CD14-positive monocyte (primary cell): ENCODE results near the gene MBD5. TPM values are rescaled to one million over a fixed set of nuclear protein-coding genes. Genes with fewer than 3 reads are reported as not detected.

Experiments used
- DNase-seq, 3 donors: peaks; one replicate each; pipeline ENCODE4 v3.0.0-alpha.2; 2011 to 2022
- H2AFZ ChIP-seq: 2 replicates; pipeline ENCODE4 v1.6.0; 2012; ENCODE audit warnings: mild to moderate bottlenecking, low read depth, low read length, inconsistent platforms; ENCODE audit not compliant: insufficient read depth, poor library complexity, severe bottlenecking
- H3K27ac ChIP-seq, 2 donors: 1 replicate in 1 of 2; 2 replicates in 1 of 2; pipeline ENCODE4 v1.5.1; 2012 to 2013; ENCODE audit warnings: low read length in 2 of 2, control low read depth in 1 of 2, inconsistent platforms in 1 of 2, low read depth in 1 of 2, mild to moderate bottlenecking in 1 of 2
- H3K27me3 ChIP-seq, 2 donors: one replicate each; pipeline versions ENCODE4 v1.6.0 to v1.6.1; 2011 to 2013; ENCODE audit warnings: low read length in 2 of 2; ENCODE audit not compliant: control insufficient read depth in 2 of 2, insufficient read depth in 2 of 2
- H3K36me3 ChIP-seq, 2 donors: replicated peaks in 1 of 2; 1 replicate in 1 of 2; 2 replicates in 1 of 2; pipeline versions ENCODE4 v1.5.1 to v1.6.1; 2012 to 2013; ENCODE audit warnings: low read length in 2 of 2, control low read depth in 1 of 2, inconsistent platforms in 1 of 2, mild to moderate bottlenecking in 1 of 2; ENCODE audit not compliant: insufficient read depth in 2 of 2, control insufficient read depth in 1 of 2
- H3K4me1 ChIP-seq, 2 donors: 1 replicate in 1 of 2; 2 replicates in 1 of 2; pipeline versions ENCODE4 v1.5.1 to v1.6.1; 2012 to 2013; ENCODE audit warnings: low read length in 2 of 2, control low read depth in 1 of 2, inconsistent platforms in 1 of 2, mild to moderate bottlenecking in 1 of 2, moderate library complexity in 1 of 2; ENCODE audit not compliant: insufficient read depth in 2 of 2, control insufficient read depth in 1 of 2
- H3K4me2 ChIP-seq: replicated peaks from 2 replicates; pipeline ENCODE3; 2012; ENCODE audit warnings: low read length, moderate library complexity, mild to moderate bottlenecking; ENCODE audit not compliant: poor library complexity, severe bottlenecking; ENCODE audit errors: extremely low read depth
- H3K4me3 ChIP-seq, 3 experiments: fragments of 200-600 bp in 1 of 3; sonication (generic) in 1 of 3; replicated peaks in 1 of 3; 1 replicate in 2 of 3; 2 replicates in 1 of 3; pipeline ENCODE4 v1.5.1; 2011 to 2013; ENCODE audit warnings: low read length in 3 of 3, mild to moderate bottlenecking in 3 of 3, control low read depth in 2 of 3, low read depth in 2 of 3, inconsistent platforms in 1 of 3, moderate library complexity in 1 of 3
- H3K79me2 ChIP-seq: 2 replicates; pipeline ENCODE4 v1.6.0; 2012; ENCODE audit warnings: mild to moderate bottlenecking, control low read depth, inconsistent platforms, low read length, moderate library complexity; ENCODE audit not compliant: insufficient read depth
- H3K9ac ChIP-seq: 2 replicates; pipeline ENCODE4 v1.6.0; 2017; ENCODE audit warnings: low read length, mild to moderate bottlenecking; ENCODE audit not compliant: insufficient read depth, poor library complexity, severe bottlenecking
- H3K9me3 ChIP-seq, 2 donors: replicated peaks in 1 of 2; 1 replicate in 1 of 2; 2 replicates in 1 of 2; pipeline versions ENCODE4 v1.5.1 to v1.6.1; 2012 to 2013; ENCODE audit warnings: low read length in 2 of 2, control low read depth in 1 of 2; ENCODE audit not compliant: control insufficient read depth in 1 of 2, insufficient read depth in 1 of 2
- H4K20me1 ChIP-seq: 2 replicates; pipeline ENCODE4 v1.6.0; 2012; ENCODE audit warnings: mild to moderate bottlenecking, low read length, control low read depth, moderate library complexity; ENCODE audit not compliant: insufficient read depth
- H3K27ac Mint-ChIP-seq, 7 donors: one replicate each; pipeline ENCODE4 v1.8.0; 2020; ENCODE audit warnings: mild to moderate bottlenecking in 7 of 7, mixed read lengths in 7 of 7, moderate library complexity in 6 of 7, inconsistent platforms in 2 of 7
- H3K27me3 Mint-ChIP-seq, 3 donors: one replicate each; pipeline ENCODE4 v1.8.0; 2021 to 2022; ENCODE audit warnings: low read depth in 3 of 3, mild to moderate bottlenecking in 3 of 3, mixed read lengths in 3 of 3, moderate library complexity in 3 of 3, inconsistent platforms in 1 of 3
- H3K36me3 Mint-ChIP-seq, 2 donors: one replicate each; pipeline ENCODE4 v1.8.0; 2020; ENCODE audit warnings: mixed read lengths in 2 of 2, inconsistent platforms in 1 of 2, mild to moderate bottlenecking in 1 of 2
- H3K4me1 Mint-ChIP-seq: one replicate; pipeline ENCODE4 v1.8.0; 2020; ENCODE audit warnings: mild to moderate bottlenecking, mixed read lengths
- H3K4me3 Mint-ChIP-seq, 2 donors: one replicate each; pipeline ENCODE4 v1.8.0; 2020; ENCODE audit warnings: mild to moderate bottlenecking in 2 of 2, mixed read lengths in 2 of 2, moderate library complexity in 1 of 2
- H3K9me3 Mint-ChIP-seq, 7 donors: one replicate each; pipeline ENCODE4 v1.8.0; 2020 to 2022; ENCODE audit warnings: mixed read lengths in 7 of 7, mild to moderate bottlenecking in 6 of 7, moderate library complexity in 6 of 7, inconsistent platforms in 2 of 7
- CTCF ChIP-seq: fragments of 200-600 bp; IDR thresholded peaks from one replicate; pipeline ENCODE4 v1.8.0; 2022; ENCODE audit warnings: antibody characterized with exemption, mild to moderate bottlenecking
- WGBS: methylation state at CpG from one replicate; pipeline ENCODE4 v1.1.5; 2013; ENCODE audit warnings: missing lambda C conversion rate; ENCODE audit not compliant: insufficient coverage; 5-methylcytosine and 5-hydroxymethylcytosine counted together
- intact Hi-C, 2 donors: fragments of 100-400 bp; cut with micrococcal nuclease; formaldehyde crosslinking; loops; one replicate each; pipeline versions ENCODE4 v1.15.0 to v1.15.1; 2023
- polyA plus RNA-seq, 3 donors: library from polyadenylated mRNA; depleted of rRNA in 1 of 3; unstranded in 2 of 3; stranded (reverse) in 1 of 3; fragments of 300-500 nt in 2 of 3; fragments of >200 nt in 1 of 3; fragmentation: Illumina TruSeq in 2 of 3; gene quantifications; 1 replicate in 2 of 3; 2 replicates in 1 of 3; pipeline ENCODE4 v1.2.3, GENCODE V29; 2012 to 2021

Gene MBD5
- polyA plus RNA-seq, 3 donors: 2.3 to 5.7 (median 3.5) TPM

- Mint-ChIP-seq H3K36me3 (no peaks in the 10 kb centered on the region), H3K4me1 (no peaks in the 10 kb centered on the region), H3K27me3 (peaks cover 0 to 11% (median 6%) of the 10 kb centered on the region in 3 donors), H3K27ac (no peak overlapping the region), H3K4me3 (no peak overlapping the region), H3K9me3 (peaks cover 0 to 6% (median 3%) of the 10 kb centered on the region in 7 donors)
- intact Hi-C loops: no loop called here
- no CpG with 5 or more reads among the region's 6 CpGs for WGBS
- H3K9ac ChIP-seq: no peak overlapping the region
- H3K4me2 ChIP-seq: no peak overlapping the region
- no peak overlapping the region for H2AFZ ChIP-seq
- peaks cover 0 to 2% of the 10 kb centered on the region in 2 donors for H3K9me3 ChIP-seq
- H3K4me1 ChIP-seq: peaks cover 4 to 7% of the 10 kb centered on the region in 2 donors
- no peak overlapping the region for H3K4me3 ChIP-seq
- no peaks in the 10 kb centered on the region for H4K20me1 ChIP-seq
- H3K79me2 ChIP-seq: no peaks in the 10 kb centered on the region
- no peak overlapping the region for H3K27ac ChIP-seq
- DNase-seq: no peak
- no peaks in the 10 kb centered on the region for H3K27me3 ChIP-seq
- TF ChIP-seq CTCF: no peak
- H3K36me3 ChIP-seq: no peaks in the 10 kb centered on the region
Measured at GRCh38 chr2:148555622-148556294, 534.9 kb downstream of the MBD5 start.

GRCh38 chr2:148557844-148558436, 537.0 kb downstream of the MBD5 start:
- Histone ChIP-seq H3K79me2 (no peaks in the 10 kb centered on the region), H2AFZ (no peak overlapping the region), H3K4me1 (peaks cover 0 to 7% of the 10 kb centered on the region in 2 donors), H3K27ac (no peak overlapping the region), H3K9me3 (peaks cover 0 to 2% of the 10 kb centered on the region in 2 donors), H3K9ac (no peak overlapping the region), H3K4me3 (no peak overlapping the region), H4K20me1 (no peaks in the 10 kb centered on the region), H3K36me3 (no peaks in the 10 kb centered on the region), H3K27me3 (no peaks in the 10 kb centered on the region), H3K4me2 (no peak overlapping the region)
- 96% methylated on average over 2 of the region's 5 CpGs for WGBS
- Mint-ChIP-seq H3K9me3 (peaks cover 0 to 5% (median 3%) of the 10 kb centered on the region in 7 donors), H3K4me3 (no peak overlapping the region), H3K4me1 (no peaks in the 10 kb centered on the region), H3K27me3 (peaks cover 0 to 8% (median 6%) of the 10 kb centered on the region in 3 donors), H3K36me3 (no peaks in the 10 kb centered on the region), H3K27ac (peak overlapping the region in 1 of 7 donors; percentile 4)
- peak; percentile 29 for TF ChIP-seq CTCF
- intact Hi-C loops: no loop called here
- no peak for DNase-seq
